Osteoblast (primary cell): ENCODE measurements around the gene ZDHHC11. TPM values are rescaled to one million over a fixed set of nuclear protein-coding genes. Genes with fewer than 3 reads are reported as not detected.

Experiments used
- DNase-seq: peaks from one replicate; pipeline ENCODE4 v3.0.0; 2011; ENCODE audit warnings: low spot score, mixed read lengths; ENCODE audit not compliant: insufficient read length; ENCODE audit errors: missing footprints
- H2AFZ ChIP-seq: 2 replicates; pipeline ENCODE4 v1.6.0; 2011; ENCODE audit warnings: mild to moderate bottlenecking, low read length
- H3K27ac ChIP-seq: 2 replicates; pipeline ENCODE4 v1.5.1; 2011; ENCODE audit warnings: mild to moderate bottlenecking, low read depth, low read length, moderate library complexity
- H3K27me3 ChIP-seq: 2 replicates; pipeline ENCODE4 v1.6.0; 2012; ENCODE audit warnings: mild to moderate bottlenecking, control low read depth, inconsistent platforms, low read length, moderate library complexity; ENCODE audit not compliant: insufficient read depth
- H3K36me3 ChIP-seq: 2 replicates; pipeline ENCODE4 v1.5.1; 2011; ENCODE audit warnings: mild to moderate bottlenecking, low read length, control low read depth, moderate library complexity; ENCODE audit not compliant: insufficient read depth
- H3K4me1 ChIP-seq: 2 replicates; pipeline ENCODE4 v1.5.1; 2011; ENCODE audit warnings: mild to moderate bottlenecking, low read length, control low read depth, moderate library complexity; ENCODE audit not compliant: insufficient read depth
- H3K4me2 ChIP-seq: 2 replicates; pipeline ENCODE4 v1.6.0; 2011; ENCODE audit warnings: mild to moderate bottlenecking, low read length; ENCODE audit not compliant: insufficient read depth
- H3K4me3 ChIP-seq: fragments of 200-600 bp; sonication (generic); 3 replicates; pipeline ENCODE4 v1.5.1; 2012; ENCODE audit warnings: mild to moderate bottlenecking, low read length, inconsistent platforms; ENCODE audit not compliant: insufficient read depth
- H3K79me2 ChIP-seq: 2 replicates; pipeline ENCODE4 v1.6.0; 2012; ENCODE audit warnings: mild to moderate bottlenecking, low read length, control low read depth, inconsistent platforms; ENCODE audit not compliant: insufficient read depth
- H3K9me3 ChIP-seq: 2 replicates; pipeline ENCODE4 v1.5.1; 2011; ENCODE audit warnings: low read depth, low read length, control low read depth
- H4K20me1 ChIP-seq: 2 replicates; pipeline ENCODE4 v1.6.0; 2012; ENCODE audit warnings: mild to moderate bottlenecking, low read length, control low read depth; ENCODE audit not compliant: insufficient read depth
- total RNA-seq: library from RNA; depleted of rRNA; stranded (reverse); fragments of >200 nt; gene quantifications from 2 replicates; pipeline ENCODE4 v1.2.3, GENCODE V29; 2012
- TF ChIP-seq, protein P1 (sequence below): IDR thresholded peaks from 2 replicates; pipeline ENCODE4 v1.5.1; 2011; ENCODE audit warnings: mild to moderate bottlenecking, low read depth, low read length, moderate library complexity; ENCODE audit errors: extremely low read depth

Gene ZDHHC11
- total RNA-seq, 1 donor, result 1.8 TPM

GRCh38 chr5:761854-762710 lies 88.7 kb downstream of the ZDHHC11 start:
- TF ChIP-seq, protein P1, sequence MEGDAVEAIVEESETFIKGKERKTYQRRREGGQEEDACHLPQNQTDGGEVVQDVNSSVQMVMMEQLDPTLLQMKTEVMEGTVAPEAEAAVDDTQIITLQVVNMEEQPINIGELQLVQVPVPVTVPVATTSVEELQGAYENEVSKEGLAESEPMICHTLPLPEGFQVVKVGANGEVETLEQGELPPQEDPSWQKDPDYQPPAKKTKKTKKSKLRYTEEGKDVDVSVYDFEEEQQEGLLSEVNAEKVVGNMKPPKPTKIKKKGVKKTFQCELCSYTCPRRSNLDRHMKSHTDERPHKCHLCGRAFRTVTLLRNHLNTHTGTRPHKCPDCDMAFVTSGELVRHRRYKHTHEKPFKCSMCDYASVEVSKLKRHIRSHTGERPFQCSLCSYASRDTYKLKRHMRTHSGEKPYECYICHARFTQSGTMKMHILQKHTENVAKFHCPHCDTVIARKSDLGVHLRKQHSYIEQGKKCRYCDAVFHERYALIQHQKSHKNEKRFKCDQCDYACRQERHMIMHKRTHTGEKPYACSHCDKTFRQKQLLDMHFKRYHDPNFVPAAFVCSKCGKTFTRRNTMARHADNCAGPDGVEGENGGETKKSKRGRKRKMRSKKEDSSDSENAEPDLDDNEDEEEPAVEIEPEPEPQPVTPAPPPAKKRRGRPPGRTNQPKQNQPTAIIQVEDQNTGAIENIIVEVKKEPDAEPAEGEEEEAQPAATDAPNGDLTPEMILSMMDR, result no peak
- no peak overlapping the region for H3K27ac ChIP-seq
- no peaks in the 10 kb centered on the region for H3K79me2 ChIP-seq
- no peaks in the 10 kb centered on the region for H3K9me3 ChIP-seq
- no peak overlapping the region for H3K4me3 ChIP-seq
- H4K20me1 ChIP-seq, result no peaks in the 10 kb centered on the region
- H3K36me3 ChIP-seq, result no peaks in the 10 kb centered on the region
- no peak overlapping the region for H2AFZ ChIP-seq
- H3K4me2 ChIP-seq, result no peak overlapping the region
- DNase-seq, result peak; percentile 43
- H3K4me1 ChIP-seq, result no peaks in the 10 kb centered on the region
- H3K27me3 ChIP-seq, result no peaks in the 10 kb centered on the region

- Histone ChIP-seq H3K9me3 (no peaks in the 10 kb centered on the region), H3K4me1 (no peaks in the 10 kb centered on the region), H3K36me3 (no peaks in the 10 kb centered on the region), H3K4me3 (no peak overlapping the region), H2AFZ (no peak overlapping the region), H4K20me1 (no peaks in the 10 kb centered on the region), H3K4me2 (no peak overlapping the region), H3K79me2 (no peaks in the 10 kb centered on the region), H3K27me3 (no peaks in the 10 kb centered on the region), H3K27ac (no peak overlapping the region)
- TF ChIP-seq, protein P1, result no peak
- peak; percentile 83 for DNase-seq
Measured at GRCh38 chr5:761059-761771, 89.6 kb downstream of the ZDHHC11 start.

DNA sequence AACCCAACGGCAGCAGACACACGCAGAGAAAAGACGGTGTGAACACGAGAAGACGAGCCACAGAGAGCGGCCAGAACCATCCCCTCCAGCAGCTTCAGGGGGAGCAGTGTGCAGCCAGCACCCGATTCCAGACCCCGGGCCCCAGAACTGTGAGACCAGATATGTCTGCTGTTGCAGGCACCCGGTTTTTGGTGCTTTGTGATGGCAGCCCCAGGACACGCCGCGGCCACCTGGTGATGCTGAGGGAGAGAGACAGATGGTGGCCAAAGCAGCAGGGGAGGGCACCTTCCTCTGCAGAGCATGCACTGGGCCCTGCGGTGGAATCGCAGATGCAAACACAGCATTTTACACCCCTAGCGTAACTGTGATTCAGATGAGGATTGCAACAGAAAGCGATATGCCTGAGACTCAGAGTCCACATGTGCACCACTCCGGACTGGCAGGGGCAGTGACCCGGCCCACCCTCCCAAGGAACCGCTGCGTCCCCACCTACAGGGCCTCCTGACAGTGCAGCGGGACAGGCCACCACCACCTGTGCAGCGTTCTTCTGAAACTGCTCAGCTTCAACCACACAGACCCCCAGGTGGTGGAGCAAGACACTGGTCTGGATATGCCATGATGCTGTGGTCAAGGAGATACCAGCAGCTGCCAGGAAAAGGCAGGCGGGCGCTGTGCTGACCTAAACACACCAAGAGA lies 90.3 kb downstream of the ZDHHC11 start:
- H2AFZ ChIP-seq, result no peak overlapping the region

More for the DNA sequence above, 90.3 kb downstream of the ZDHHC11 start:
- Histone ChIP-seq H3K79me2 (no peaks in the 10 kb centered on the region), H3K27me3 (no peaks in the 10 kb centered on the region), H3K9me3 (no peaks in the 10 kb centered on the region), H3K4me3 (no peak overlapping the region), H3K27ac (no peak overlapping the region), H4K20me1 (no peaks in the 10 kb centered on the region), H3K36me3 (no peaks in the 10 kb centered on the region), H3K4me1 (no peaks in the 10 kb centered on the region), H3K4me2 (no peak overlapping the region)
- DNase-seq, result peak; percentile 76
- TF ChIP-seq, protein P1, result no peak
